ENCODE measurements around the gene THRSP.

- TF ChIP-seq, protein P1, sequence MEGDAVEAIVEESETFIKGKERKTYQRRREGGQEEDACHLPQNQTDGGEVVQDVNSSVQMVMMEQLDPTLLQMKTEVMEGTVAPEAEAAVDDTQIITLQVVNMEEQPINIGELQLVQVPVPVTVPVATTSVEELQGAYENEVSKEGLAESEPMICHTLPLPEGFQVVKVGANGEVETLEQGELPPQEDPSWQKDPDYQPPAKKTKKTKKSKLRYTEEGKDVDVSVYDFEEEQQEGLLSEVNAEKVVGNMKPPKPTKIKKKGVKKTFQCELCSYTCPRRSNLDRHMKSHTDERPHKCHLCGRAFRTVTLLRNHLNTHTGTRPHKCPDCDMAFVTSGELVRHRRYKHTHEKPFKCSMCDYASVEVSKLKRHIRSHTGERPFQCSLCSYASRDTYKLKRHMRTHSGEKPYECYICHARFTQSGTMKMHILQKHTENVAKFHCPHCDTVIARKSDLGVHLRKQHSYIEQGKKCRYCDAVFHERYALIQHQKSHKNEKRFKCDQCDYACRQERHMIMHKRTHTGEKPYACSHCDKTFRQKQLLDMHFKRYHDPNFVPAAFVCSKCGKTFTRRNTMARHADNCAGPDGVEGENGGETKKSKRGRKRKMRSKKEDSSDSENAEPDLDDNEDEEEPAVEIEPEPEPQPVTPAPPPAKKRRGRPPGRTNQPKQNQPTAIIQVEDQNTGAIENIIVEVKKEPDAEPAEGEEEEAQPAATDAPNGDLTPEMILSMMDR (IDR thresholded peaks at IDR 0.05): no peak
- TF ChIP-seq POLR2A (IDR thresholded peaks at IDR 0.05): no peak
These were observed 19.0 kb upstream of the THRSP start for GRCh38 chr11:78044706-78045105.

Data from right lobe of liver (tissue), 4 donors.